DOHH2 (cell line): Measurements from ENCODE around the gene C1orf50.
"Not testable (repeated sequence)": the region's sequence is repeated elsewhere in the genome, so short reads cannot be mapped to it uniquely, and the experiment has no call there.

ENCODE experiments used
- H3F3A ChIP-seq: fragments of 200-600 bp; sonication (generic), shearing (Covaris generic); 2 replicates; pipeline ENCODE4 v1.6.0; 2016; ENCODE audit warnings: antibody characterized with exemption, mild to moderate bottlenecking; ENCODE audit not compliant: control insufficient read depth, insufficient read depth
- H3K27ac ChIP-seq: fragments of 200-600 bp; sonication (generic); 2 replicates; pipeline ENCODE4 v1.5.1; 2014; ENCODE audit warnings: low read depth, mild to moderate bottlenecking, low read length, moderate library complexity
- H3K27me3 ChIP-seq: fragments of 200-600 bp; sonication (generic); 2 replicates; pipeline ENCODE4 v1.6.1; 2014; ENCODE audit warnings: mild to moderate bottlenecking, low read length, mixed read lengths; ENCODE audit not compliant: control insufficient read depth
- H3K36me3 ChIP-seq: fragments of 200-600 bp; sonication (generic); 2 replicates; pipeline ENCODE4 v1.6.1; 2014; ENCODE audit warnings: mild to moderate bottlenecking, low read length, moderate library complexity, mixed read lengths; ENCODE audit not compliant: control insufficient read depth
- H3K4me1 ChIP-seq: fragments of 200-600 bp; sonication (generic); 2 replicates; pipeline ENCODE4 v1.6.1; 2014; ENCODE audit warnings: mild to moderate bottlenecking, low read length, mixed read lengths; ENCODE audit not compliant: control insufficient read depth
- H3K4me2 ChIP-seq: fragments of 200-600 bp; sonication (generic); 2 replicates; pipeline ENCODE4 v1.6.0; 2014; ENCODE audit warnings: mild to moderate bottlenecking, low read length, moderate library complexity
- H3K4me3 ChIP-seq: fragments of 200-600 bp; sonication (generic); 2 replicates; pipeline ENCODE4 v1.5.1; 2014; ENCODE audit warnings: mild to moderate bottlenecking, low read length, mixed read lengths
- H3K79me2 ChIP-seq: fragments of 200-600 bp; sonication (generic); 2 replicates; pipeline ENCODE4 v1.6.1; 2014; ENCODE audit warnings: mild to moderate bottlenecking, low read length, mixed read lengths; ENCODE audit not compliant: control insufficient read depth
- H3K9me2 ChIP-seq: fragments of 200-600 bp; sonication (generic); replicated peaks from 2 replicates; pipeline ENCODE4 v1.6.1; 2014; ENCODE audit warnings: mild to moderate bottlenecking, low read length, mixed read lengths; ENCODE audit not compliant: control insufficient read depth
- H3K9me3 ChIP-seq: fragments of 200-600 bp; sonication (generic); 2 replicates; pipeline ENCODE4 v1.6.1; 2014; ENCODE audit warnings: antibody characterized with exemption, low read length, mixed read lengths; ENCODE audit not compliant: control insufficient read depth, insufficient read depth
- H4K20me1 ChIP-seq: fragments of 200-600 bp; sonication (generic); 2 replicates; pipeline ENCODE4 v1.6.0; 2014; ENCODE audit warnings: low read depth, mild to moderate bottlenecking, antibody characterized with exemption, low read length, moderate library complexity; ENCODE audit not compliant: control insufficient read depth, insufficient read depth
- CTCF ChIP-seq: fragments of 200-600 bp; sonication (generic); IDR thresholded peaks from one replicate; pipeline ENCODE4 v1.5.1; 2014; ENCODE audit warnings: antibody characterized with exemption, mild to moderate bottlenecking, low read depth, low read length; ENCODE audit not compliant: poor library complexity, severe bottlenecking
- EZH2phosphoT487 ChIP-seq: fragments of 200-600 bp; sonication (generic); IDR thresholded peaks from 2 replicates; pipeline ENCODE4 v1.6.1; 2017; ENCODE audit warnings: borderline replicate concordance, mild to moderate bottlenecking, antibody characterized with exemption, low read length, moderate library complexity, mixed read lengths

C1orf50 gene

GRCh38 chr1:42766741-42767509, at the start of gene C1orf50, which contains the start of gene P3H1:
C1orf50 (plus strand) TSS chr1:42767249; CDS start chr1:42767312, 63 bp downstream.
P3H1 (minus strand) TSS chr1:42767028; CDS start chr1:42766971, 57 bp downstream.
- Histone ChIP-seq H3K9me2 (no peaks in the 10 kb centered on the region), H3K79me2 (peaks cover 84% of the 10 kb centered on the region), H3K9me3 (no peaks in the 10 kb centered on the region), H4K20me1 (peaks cover 12% of the 10 kb centered on the region; the same call in 1 of the 2 replicates), H3K36me3 (peaks cover 19% of the 10 kb centered on the region), H3K27ac (peak within 1 kb of the TSS; percentile 25), H3F3A (peaks cover 2% of the 10 kb centered on the region; the same call in 1 of the 2 replicates), H3K27me3 (no peaks in the 10 kb centered on the region), H3K4me3 (peak within 1 kb of the TSS; percentile 90), H3K4me1 (peaks cover 29% of the 10 kb centered on the region), H3K4me2 (peak within 1 kb of the TSS; percentile 92)
- TF ChIP-seq EZH2phosphoT487 (no peak), CTCF (peak; percentile 13)

DNA sequence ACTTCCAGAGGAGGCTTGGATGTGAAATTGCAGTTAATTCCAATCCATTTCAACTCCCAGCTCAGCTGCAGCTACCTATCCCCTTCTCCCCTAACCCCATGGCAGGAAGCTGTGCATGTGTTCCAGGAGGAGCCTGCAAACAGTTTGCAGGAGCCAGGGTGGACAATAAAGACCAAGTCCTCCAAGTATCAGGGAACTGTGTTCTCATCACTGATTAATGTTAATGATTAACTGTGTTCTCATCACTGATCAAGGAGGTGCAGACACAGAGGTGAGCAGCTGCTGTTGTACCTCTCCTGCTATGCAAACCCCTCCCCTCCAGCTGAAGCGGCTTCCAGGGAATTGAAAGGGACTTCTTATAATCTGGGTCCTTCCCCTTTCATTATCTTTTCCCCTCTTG, 46.2 kb upstream of the C1orf50 start:
- Histone ChIP-seq H3K27ac (no peak overlapping the region), H3K4me2 (no peak overlapping the region)
- TF ChIP-seq EZH2phosphoT487: no peak
- TF ChIP-seq CTCF: no peak

GRCh38 chr1:42721926-42722325, 45.1 kb upstream of the C1orf50 start:
- Histone ChIP-seq H3F3A (peaks cover 5% of the 10 kb centered on the region; the same call in 1 of the 2 replicates), H4K20me1 (no peaks in the 10 kb centered on the region; the same call in 1 of the 2 replicates), H3K4me3 (no peak overlapping the region), H3K79me2 (no peaks in the 10 kb centered on the region), H3K4me1 (no peaks in the 10 kb centered on the region), H3K9me3 (no peaks in the 10 kb centered on the region), H3K27ac (no peak overlapping the region), H3K4me2 (no peak overlapping the region), H3K27me3 (no peaks in the 10 kb centered on the region), H3K9me2 (no peaks in the 10 kb centered on the region), H3K36me3 (no peaks in the 10 kb centered on the region)
- TF ChIP-seq EZH2phosphoT487 (no peak), CTCF (no peak)

More for the DNA sequence above, 46.2 kb upstream of the C1orf50 start:
- Histone ChIP-seq H3K27me3 (no peaks in the 10 kb centered on the region), H3K9me3 (no peaks in the 10 kb centered on the region), H3K36me3 (peaks cover 5% of the 10 kb centered on the region; the same call in 1 of the 2 replicates), H3F3A (peaks cover 13% of the 10 kb centered on the region; the same call in 1 of the 2 replicates), H3K4me3 (no peak overlapping the region), H3K79me2 (no peaks in the 10 kb centered on the region), H4K20me1 (peaks cover 6% of the 10 kb centered on the region; the same call in 1 of the 2 replicates), H3K4me1 (no peaks in the 10 kb centered on the region), H3K9me2 (no peaks in the 10 kb centered on the region)

DNA sequence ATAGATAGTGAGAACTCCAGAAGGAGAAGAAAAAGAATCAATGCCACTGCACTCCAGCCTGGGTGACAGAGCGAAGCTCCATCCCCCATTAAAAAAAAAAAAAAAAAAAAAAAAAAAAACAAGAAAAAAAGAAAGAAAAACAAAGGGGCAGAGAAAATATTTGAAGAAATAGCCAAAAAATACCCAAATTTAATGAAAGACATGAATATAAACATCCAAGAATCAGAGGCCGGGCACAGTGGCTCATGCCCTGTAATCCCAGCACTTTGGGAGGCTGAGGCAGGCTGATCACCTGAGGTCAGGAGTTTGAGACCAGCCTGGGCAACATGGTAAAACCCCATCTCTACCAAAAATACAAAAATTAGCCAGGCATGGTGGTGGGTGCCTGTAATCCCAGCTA, 44.6 kb upstream of the C1orf50 start:
- not testable (repeated sequence) for H3F3A ChIP-seq, H4K20me1 ChIP-seq, H3K36me3 ChIP-seq, H3K4me1 ChIP-seq, H3K27me3 ChIP-seq, H3K79me2 ChIP-seq, H3K4me3 ChIP-seq, H3K9me3 ChIP-seq, H3K27ac ChIP-seq, H3K9me2 ChIP-seq, H3K4me2 ChIP-seq
